NCI-H82 treated with DMSO at 0.1 percent for 48 hours (cell line): ENCODE data around the gene PTDSS2.
"Not testable (repeated sequence)": the region's sequence is repeated elsewhere in the genome, so short reads cannot be mapped to it uniquely, and the experiment has no call there.

Experiments used
- DNase-seq: peaks from one replicate; lab custom pipeline; 2025; ENCODE audit not compliant: unreplicated experiment; lab: John Stamatoyannopoulos, UW

PTDSS2 gene

DNA sequence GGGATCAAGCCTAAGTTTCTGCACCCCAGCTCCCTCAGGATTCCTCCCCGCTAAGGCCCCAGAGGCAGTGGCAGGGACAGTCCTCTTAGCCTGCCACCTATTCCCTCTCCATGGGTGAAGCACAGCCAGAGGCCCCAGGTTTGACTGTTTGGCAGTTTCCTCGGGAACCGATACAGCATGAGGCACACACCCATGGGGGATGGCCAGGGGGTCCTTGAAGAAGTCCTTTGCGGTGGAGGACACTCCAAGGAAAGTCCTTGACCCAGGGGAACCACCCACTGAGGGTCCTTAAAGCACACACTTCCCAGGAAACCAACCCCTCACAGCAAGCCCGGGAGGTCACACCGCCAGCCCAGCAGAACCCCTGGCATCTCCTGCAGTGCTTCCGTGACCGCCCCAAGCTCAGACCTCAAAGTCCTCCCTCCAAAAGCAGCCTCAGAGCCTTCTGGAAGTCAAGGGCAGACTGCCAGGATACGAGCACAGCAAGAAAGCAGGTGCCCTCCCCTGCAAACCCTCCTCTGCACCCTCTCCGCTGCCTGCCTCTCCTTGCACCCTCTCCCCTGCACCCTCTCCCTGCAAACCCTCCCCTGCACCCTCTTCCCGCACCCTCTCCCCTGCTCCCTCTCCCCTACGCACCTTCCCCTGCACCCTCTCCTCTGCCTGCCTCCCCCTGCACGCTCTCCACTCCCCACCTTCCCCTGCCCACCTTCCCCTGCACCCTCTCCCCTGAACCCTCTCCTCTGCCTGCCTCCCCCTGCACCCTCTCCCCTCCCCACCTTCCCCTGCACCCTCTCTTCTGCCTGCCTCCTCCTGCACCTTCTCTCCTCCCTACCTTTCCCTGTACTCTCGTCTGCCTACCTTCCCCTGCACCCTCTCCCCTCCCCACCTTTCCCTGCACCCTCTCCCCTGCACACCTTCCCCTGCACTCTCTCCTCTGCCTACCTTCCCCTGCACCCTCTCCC, 36.7 kb upstream of the PTDSS2 start:
- no peak for DNase-seq

DNA sequence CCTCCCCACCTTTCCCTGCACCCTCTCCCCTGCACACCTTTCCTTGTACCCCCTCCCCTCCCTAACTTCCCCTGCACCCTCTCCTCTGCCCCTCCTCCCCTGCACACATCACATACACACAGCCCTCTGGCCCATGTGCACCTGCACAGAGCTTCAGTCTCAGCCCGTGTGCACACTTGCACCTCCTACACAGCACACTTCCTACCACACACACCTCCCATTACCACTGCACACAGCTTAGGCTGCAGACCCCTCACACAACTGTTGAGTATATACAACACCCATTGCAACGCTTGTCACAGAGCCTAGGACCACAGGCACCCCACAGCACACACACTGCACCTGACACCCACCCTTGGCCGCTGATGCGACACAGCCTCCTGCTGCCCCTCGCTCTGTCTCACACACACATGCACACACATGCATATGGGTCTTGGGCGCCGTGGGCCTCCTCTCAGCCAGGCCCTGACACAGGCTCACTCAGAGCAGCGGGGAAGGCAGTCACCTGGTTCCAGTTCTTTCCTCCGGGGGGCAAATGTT, 35.7 kb upstream of the PTDSS2 start:
- DNase-seq: no peak

DNA sequence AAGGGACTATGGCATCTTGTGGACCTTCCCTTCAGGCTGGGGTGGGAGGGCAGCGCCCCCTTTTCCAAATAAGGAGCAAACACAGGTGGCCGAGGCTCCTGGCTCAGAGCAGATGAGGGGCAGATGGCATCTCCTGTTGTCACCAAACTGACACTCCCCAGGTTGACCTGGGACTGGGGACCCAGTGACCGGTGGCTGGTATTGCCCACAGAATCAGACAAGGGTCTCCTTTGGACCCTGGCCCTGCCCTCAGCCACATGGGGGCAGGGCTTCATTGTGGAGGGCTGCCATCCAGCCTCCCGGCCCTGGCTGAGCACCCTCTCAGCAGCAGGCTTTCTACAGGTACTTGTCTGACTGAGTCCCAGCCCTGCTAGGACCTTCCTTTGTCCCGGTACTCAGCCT, 34.4 kb upstream of the PTDSS2 start:
- no peak for DNase-seq

DNA sequence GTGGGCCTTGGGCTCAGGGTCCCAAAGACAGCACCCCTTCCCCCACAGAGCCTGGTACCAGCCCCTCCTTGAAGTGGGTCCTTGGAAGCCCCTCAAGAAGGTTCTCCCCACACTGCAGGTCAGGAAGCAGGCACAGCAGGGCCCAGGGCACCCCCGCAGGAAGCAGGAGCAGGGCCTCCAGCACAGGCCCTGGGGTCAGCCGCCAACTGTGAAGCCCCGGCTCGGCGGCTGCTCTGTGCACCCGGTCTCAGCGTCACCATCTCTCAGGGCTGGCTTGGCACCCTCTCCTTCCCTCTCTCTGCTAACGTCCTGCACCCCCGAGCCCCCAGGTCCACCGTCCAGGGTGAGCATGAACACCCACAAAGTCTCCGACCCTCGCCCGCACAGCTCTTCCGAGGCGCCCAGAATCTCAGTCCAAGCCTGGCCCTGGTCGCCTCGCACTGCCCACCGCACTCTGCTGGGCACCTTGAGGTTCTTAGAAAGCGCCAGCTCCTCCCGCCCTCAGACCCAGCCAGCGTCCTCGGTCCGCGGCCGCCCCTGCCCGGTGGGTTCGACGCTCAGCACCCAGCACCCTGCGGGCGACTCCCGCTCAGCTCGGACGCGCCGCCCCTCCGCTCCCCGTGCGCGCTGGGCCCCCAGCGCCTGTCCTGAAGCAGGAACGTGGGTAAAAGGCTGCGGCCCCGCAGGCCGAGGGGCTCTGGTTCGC, 33.9 kb upstream of the PTDSS2 start:
- no peak for DNase-seq

DNA sequence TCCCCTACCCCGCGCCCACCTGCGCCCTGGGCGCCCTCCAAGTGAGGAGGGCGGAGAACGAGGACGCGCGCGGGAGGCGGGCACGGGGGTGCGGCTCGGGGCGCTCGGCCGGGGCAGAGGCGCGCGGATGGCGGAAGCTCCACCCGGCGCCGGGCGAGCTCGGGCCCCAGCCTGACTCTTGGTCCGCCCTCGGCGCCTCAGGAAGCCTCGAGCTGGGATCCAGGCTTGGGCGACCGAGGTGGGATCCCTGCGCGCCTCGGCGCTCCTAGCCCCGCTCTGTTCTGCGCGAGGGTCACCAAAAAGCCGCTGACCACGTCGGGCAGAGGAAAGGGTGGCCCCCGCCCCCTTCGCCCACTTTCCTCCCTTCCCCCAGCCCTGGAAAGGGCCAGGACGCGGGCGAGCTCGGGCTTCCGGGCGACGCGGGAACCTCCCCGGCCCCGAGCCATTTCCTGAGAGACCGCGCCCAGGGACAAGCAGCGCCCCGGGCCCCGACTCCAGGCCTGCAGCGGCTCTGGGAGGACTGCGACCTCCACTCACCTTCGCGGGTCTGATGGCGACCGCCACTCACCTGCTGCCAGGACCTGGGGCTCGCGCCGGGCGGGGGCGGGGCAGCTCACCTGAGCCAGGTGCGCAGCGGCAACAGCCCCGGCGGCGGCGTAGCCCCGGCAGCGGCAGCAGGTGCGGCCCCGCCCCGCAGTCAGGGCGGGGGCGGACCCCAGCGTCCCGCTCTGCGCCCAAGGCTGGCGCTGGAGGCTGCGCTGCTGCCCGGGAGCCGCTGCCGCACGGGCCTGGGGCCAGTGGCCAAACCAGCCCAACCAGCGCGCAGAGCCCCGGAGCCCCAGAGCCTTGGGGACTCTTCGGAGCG, 33.1 kb upstream of the PTDSS2 start:
- DNase-seq: no peak

DNA sequence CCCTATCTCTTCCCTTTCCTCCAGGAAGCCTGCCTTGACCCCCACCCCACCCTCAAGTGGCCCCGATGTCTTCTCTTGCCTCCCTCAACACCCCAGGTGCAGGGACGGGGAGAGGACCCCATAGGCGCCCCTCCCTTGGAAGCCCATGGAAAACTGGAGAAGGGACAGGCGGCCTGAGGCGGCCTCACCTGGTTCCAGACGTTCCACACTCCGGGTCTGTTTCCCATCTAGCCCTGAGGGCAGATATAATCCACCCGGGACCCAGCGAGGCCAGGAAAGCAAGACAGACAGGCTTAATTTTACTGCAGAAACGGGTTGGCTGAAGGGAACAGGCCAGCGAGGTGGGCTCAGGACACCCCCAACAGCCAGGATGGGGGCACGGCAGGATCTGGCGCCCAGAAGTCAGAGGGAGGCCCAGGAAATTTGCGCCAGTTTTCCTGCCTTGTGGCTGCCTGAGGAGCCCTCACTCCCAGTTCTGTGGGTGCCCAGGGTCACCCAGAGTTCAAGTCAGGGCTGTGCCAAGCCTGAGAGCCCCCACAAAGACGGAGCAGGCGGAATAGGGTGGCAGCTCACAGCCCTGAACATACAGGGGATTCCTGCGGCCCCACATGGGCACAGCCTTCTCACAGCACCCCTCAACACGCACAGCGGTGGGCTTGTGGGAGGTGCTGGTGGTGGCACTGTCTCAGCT, 32.3 kb upstream of the PTDSS2 start:
- no peak for DNase-seq

DNA sequence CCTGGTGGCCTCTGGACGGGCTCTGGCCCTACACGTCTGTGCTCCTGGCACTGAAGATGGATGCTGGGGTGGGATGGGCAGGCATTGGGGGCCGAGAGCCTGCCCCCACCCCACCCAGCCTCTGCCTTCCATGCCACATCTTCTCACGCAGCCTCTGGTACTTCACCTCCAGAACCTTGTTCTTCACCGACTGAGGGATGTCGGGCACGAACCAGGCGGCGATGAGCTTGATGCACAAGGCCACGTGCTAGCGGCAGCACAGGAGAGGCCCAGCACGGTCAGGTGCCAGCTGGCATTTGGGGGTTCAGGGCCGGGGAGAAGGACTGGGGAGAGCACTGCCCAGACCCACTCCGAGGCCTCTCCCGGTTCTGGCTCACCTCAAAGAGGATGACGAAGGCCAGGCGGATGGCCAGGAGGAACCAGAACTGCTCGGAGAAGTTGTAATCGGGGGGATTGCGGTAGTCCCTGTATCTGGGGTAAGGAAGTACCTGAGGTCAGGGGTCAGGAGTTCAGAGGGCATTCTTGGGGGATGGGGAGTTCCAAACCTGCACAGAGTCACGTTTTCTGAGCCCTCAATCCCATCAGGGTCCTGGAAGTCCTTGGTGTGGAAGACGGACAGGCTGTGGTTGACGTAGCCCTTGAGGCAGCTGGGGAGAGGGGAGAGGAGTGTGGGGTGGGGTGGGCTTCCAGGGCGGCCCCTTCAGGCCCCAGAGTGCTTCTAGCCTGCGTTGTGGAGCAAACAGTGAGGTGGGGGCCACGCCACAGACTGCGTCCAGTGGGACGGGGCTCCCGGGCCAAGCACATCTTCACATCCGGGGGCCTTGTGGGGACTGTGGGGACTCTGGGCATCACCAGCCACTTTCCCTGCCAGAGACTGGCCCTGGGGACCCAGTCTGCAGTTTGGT, 31.5 kb upstream of the PTDSS2 start:
- no peak for DNase-seq

DNA sequence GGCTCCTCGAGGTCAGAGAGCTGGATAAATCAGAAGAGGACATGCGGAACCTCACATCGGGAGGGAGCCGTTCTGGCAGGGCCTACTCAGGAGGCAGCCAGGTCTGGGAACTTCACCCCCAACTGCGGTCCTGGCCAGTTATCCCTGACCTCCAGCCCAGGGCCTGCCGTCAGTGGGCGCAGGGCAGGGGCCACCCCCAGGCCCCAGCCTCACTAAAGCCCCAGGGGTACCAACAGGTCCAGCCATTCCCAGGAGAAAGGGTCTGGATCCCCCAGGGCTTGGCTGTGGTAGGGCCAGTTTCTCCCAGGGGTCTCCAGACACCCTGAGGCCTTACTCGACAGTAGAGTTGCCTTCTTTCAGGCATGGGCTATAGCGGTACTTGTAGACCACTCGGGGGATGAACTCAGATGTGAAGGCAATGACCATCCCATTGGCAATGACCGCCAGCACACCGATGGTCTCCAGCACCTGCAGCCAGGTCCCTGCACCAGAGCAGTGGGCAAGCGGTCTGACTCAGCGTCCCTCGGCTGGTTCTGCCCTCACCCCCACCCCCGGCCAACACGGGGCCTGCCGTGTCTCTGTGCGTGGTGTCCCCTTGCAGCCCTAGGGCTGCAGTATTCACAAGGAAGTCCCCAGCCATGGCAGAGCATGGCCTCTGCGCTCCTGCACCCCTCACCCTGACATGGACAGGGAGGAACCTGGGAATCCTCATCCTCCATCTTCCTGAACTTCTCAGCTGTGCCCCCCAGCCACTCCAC, 30.7 kb upstream of the PTDSS2 start:
- no peak for DNase-seq

DNA sequence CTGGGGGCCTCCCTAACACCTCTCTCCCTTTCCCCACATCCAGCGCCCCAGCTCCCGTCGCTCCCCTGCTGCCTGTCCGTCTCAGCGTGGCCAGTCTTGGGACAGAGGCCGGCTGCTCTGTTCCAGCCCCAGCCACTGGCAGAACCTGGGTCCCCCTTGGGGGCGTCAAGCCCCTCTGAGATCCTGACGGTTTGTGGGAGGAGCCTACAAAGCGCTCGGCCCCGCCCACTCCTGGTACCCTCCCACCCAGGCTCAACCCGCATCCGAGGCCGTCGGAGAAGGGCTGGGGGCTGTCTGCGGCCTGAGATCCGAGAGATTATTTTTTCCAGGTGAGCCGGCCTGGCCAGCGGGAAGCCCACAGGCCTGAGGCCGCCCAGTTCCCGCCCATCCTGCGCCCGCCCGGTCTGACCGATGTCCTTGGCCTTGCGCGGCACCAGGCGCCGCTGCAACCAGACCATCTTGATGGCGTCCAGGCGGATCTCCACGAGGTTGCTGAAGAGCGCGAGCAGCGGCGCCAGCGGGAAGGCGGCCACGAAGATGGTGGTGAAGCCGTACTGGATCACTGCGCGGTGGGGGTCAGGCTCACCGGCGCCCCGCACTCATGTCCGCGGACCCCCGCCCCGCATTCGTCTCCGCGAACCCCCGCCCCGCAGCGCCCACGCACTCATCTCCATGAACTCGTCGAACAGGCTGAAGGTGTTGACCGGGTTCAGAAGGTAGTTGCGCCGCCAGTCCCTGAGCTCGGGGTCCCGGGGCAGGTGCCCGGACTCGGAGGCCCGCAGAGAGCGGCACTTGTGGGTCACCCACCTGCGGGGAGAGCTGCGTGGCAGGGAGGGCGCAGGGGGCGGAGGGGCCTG, 29.8 kb upstream of the PTDSS2 start:
- DNase-seq: no peak

DNA sequence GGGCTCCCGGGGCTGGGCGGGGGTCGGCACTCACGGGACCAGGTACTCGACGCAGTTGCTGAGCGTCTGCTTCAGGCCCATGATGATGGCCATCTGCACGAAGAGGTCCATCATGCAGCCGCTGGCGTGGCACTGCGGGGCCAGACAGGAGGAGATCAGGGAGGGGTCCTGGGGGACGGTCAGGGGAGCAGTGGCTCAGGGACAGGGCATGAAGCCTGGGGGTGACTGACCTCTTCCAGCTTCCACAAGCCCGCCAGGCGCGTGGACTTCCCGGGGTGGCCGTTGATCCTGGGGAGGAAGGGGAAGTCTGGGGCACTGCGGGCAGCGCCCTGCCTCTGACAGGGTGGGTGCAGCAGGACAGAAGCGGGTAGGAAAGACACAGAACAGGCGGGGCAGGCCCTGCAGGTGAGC, 29.2 kb upstream of the PTDSS2 start:
- no peak for DNase-seq

DNA sequence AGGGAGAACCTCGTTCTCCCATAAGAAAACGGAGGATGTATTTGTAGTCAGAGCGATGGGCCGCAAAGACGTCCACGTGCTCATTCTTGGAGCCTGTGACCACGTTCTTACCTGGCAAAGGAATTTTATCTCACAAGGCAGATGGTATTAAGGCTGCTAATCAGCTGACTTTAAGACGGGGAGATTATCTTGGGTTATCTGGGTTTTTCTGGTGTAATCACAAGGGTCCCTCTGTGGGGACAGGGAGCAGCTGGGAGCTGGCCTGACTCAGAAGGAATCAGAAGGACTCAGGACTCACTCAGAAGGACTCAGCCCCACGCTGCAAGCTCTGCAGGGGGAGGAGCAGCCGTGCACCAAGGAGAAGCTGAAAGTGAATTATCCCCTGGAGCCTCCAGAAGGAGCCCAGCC, 27.8 kb upstream of the PTDSS2 start:
- peak; percentile 60 for DNase-seq

DNA sequence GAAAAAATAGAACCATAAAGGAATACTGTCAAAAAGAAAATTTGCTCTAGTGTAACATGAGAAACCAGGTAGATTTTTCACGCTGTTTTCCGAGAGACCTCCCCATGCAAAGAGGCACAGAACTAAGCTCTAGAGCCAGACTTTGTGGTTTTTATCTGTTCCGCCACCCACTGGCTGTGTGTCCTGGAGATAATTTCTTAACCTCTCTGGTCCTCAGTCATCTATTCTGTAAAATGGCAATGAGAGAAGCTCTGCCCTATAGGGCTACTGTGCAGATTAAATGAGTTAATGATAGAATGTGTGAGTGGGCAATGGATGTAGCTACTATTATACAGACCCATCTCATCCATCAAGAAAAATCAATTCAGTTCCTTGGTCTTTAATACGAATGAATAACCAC, 25.8 kb upstream of the PTDSS2 start:
- no peak for DNase-seq

DNA sequence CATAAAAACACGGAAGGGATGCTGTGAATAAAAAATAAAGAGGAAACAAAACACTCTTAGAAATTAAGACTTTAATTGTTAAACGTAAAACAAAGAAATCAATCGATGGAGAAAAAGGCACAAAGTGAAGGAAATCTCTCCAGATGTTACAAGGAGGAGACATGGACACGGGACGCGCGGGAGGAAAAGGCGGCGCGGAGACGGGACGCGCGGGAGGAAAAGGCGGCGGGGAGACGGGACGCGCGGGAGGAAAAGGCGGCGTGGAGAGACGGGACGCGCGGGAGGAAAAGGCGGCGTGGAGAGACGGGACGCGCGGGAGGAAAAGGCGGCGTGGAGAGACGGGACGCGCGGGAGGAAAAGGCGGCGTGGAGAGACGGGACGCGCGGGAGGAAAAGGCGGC, 25.3 kb upstream of the PTDSS2 start:
- DNase-seq: not testable (repeated sequence)

DNA sequence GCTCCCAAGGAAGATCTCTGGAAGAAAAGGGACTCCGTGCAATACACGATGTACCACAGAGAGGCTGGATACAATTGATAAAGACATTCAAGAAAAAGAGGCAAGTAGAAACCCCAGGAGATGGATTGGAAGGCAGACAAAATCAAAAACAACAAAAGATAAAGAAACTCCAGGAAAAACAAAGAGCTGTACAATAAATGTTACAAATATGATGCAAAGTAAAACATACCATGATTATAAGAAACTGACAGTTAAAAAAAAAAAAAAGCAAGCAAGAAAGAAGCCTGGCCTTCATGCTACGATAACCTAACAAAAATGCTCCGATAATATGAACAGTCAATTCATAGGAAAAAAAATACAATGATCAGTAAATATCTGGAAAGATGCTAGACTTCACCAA, 24.8 kb upstream of the PTDSS2 start:
- DNase-seq: no peak

DNA sequence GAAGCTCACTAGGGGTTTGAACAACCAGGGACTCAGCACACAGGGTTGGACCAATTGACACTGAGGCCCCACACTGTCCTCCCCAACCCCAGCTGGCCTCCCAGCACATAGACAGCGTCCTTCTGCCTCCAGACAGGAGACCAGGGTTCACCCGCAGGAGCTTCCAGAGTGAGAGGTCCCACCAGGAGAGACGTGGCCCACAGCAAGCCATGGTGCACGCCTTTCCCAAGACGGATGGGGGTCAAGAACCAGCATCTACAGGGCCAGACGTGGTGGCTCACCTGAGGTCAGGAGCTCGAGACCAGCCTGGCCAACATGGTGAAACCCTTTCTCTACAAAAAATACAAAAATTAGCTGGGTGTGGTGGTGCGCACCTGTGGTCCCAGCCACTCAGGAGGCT, 23.2 kb upstream of the PTDSS2 start:
- DNase-seq: no peak

DNA sequence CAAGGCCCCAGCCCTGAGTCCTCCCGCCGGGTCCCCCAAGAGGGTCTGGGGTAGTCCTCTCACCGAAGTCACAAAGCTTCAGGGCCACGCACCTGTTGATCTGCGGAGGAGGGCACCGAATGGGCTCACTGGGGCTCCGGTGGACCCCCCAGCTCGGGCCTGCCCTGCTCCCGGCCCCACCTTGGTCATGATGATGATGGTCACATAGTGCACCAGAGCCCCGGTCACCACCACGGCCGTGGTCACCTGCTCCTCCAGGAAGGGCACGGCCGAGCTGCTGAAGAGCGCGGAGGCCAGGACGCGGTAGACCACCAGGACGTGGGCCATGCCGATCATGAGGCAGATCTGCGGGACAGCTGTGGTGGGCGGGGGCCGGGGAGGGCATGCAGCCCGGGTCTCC, 21.8 kb upstream of the PTDSS2 start:
- no peak for DNase-seq

DNA sequence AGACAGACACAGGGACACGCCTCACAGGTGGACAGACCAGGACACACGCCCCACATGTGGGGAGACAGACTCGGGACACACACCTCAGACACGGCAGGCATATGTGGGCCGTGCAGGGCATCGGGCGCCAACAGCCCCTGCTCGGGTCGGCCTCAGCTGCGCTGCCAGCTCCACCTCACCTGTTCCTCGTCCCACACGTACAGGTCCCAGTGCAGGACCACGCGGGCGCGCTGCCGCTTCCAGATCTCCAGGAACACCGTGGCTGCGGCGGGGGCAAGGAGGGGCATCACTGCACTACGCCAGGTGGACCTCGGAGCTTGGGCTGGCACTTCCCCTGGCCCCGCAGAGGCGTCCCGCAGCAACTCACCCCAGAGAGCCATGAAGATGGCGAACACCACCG, 20.7 kb upstream of the PTDSS2 start:
- DNase-seq: no peak

DNA sequence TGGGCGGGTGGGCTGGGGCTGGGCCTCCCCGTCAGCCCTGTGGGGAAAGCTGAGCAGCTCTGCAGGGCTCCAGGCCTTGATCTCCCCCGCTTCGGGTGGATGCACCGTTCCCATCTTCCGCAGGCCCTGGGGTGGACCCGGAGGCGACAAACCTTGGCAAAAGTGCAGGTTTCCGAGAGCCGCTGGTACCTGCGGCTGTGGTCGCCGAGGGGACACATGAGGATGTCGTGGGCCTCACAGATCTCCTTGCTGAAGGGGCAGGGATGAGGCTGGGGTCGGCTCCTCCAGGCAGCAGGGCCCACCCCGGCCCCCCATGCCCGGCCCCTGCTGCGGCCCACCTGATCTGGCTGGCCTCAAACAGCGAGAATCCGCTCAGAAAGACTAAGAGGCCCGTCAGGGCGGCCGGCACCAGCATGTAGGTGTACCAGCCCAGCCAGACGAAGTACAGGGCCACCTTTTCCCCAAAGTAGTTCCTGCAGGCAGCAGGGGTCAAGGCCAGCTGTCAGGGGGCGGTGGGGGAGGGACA, 20.1 kb upstream of the PTDSS2 start:
- DNase-seq: no peak
